Measurements from ENCODE around the gene G3BP2. TPM values are rescaled to one million over a fixed set of nuclear protein-coding genes. Genes with fewer than 3 reads are reported as not detected.

G3BP2 gene
- total and polyA plus RNA-seq, 2 of the 13 experiments (the other 11 are each of a cell fraction or from before 2014, with no cell fraction given), result 51.7 to 179 TPM

DNA sequence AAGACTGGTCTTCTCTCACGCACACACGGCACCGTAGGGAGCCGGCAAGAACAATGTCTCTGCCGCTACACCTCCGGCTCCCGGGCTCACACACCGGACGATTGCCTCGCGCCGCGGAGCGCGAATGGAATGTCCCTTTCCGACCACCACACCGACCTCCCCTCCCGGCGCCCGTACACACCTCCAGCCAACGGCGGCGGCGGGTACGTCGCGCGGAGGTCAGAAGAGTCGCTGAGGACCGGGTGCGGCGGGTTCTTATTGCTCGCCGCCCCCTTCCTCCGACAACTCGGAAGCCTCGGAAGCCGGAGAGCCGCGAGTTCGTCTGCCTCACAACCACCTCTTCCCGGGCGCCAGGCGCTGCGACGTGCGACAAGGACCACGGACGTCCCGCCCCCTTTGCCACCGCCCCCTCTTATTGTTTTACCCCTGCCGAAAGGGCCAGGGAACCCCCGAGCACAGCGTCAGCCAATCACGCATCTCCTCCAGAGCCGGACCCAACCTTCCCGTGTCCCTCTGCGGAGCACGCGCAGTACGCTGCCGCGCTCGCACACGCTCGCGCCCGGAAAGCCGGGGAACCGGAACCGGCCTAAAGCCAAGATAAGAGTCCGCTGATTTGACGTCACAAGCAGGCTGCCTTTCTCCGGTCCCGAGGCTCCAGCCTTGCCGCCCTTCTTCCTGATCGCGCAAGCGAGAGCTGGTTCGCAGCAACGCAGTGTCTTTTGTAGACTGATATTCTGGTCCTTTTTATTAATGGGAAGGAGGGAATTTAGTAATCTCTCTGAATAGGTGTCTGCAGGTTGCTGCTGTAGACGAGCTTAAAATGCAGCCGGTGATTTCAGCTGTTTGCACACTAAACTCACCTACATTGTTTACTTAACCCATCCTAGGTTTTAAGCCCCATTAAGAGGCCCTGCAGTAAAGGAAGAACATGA is at the start of gene G3BP2 (continued):
- TF ChIP-seq FOXC1 (CRISPR knock-in tag; IDR thresholded peaks at IDR 0.05; ENCODE audit: borderline replicate concordance) (peak; percentile 90; the same call in 1 of the 2 replicates), NRL (CRISPR knock-in tag; IDR thresholded peaks at IDR 0.05; ENCODE audit: borderline replicate concordance) (peak; percentile 91), ZNF3 (CRISPR knock-in tag; IDR thresholded peaks at IDR 0.05) (no peak), MTF1 (CRISPR knock-in tag; IDR thresholded peaks at IDR 0.05) (no peak), MAFK (conservative IDR thresholded peaks at IDR 0.05 in 1 of 2, IDR thresholded peaks at IDR 0.05 in 1 of 2; ENCODE audit: low read length in 2 of 2) (no peak), TAF15 (IDR thresholded peaks at IDR 0.05; ENCODE audit: low read depth, low read length, poor library complexity, severe bottlenecking) (no peak), MTA1 (CRISPR knock-in tag; IDR thresholded peaks at IDR 0.05; ENCODE audit: borderline replicate concordance) (peak; percentile 70; the same call in 1 of the 2 replicates), SRF (IDR thresholded peaks at IDR 0.05; ENCODE audit: low read depth, low read length) (no peak), SMARCE1 (IDR thresholded peaks at IDR 0.05; ENCODE audit: borderline replicate concordance) (no peak), PRPF4 (IDR thresholded peaks at IDR 0.05; ENCODE audit: low read depth, low read length, poor library complexity, severe bottlenecking) (no peak), NR2F1 (CRISPR knock-in tag; IDR thresholded peaks at IDR 0.05) (no peak), SRSF4 (IDR thresholded peaks at IDR 0.05; ENCODE audit: low read depth, low read length, poor library complexity, severe bottlenecking) (no peak), ARHGAP35 (CRISPR knock-in tag; IDR thresholded peaks at IDR 0.05; ENCODE audit: borderline replicate concordance) (no peak), ZFAT (CRISPR knock-in tag; conservative IDR thresholded peaks at IDR 0.05) (0 out of 2 replicates have a peak, but pooled peaks have one; percentile 58), ZNF337 (CRISPR knock-in tag; IDR thresholded peaks at IDR 0.05; ENCODE audit: borderline replicate concordance, low read depth) (0 out of 2 replicates have a peak, but pooled peaks have one; percentile 83), ZNF713 (CRISPR knock-in tag; IDR thresholded peaks at IDR 0.05) (no peak), ZFP36L1 (CRISPR knock-in tag; IDR thresholded peaks at IDR 0.05) (no peak), MBNL3 (CRISPR knock-in tag; conservative IDR thresholded peaks at IDR 0.05) (no peak)
- TF ChIP-seq, protein P1, sequence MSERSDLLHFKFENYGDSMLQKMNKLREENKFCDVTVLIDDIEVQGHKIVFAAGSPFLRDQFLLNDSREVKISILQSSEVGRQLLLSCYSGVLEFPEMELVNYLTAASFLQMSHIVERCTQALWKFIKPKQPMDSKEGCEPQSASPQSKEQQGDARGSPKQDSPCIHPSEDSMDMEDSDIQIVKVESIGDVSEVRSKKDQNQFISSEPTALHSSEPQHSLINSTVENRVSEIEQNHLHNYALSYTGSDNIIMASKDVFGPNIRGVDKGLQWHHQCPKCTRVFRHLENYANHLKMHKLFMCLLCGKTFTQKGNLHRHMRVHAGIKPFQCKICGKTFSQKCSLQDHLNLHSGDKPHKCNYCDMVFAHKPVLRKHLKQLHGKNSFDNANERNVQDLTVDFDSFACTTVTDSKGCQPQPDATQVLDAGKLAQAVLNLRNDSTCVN (CRISPR knock-in tag; IDR thresholded peaks at IDR 0.05; ENCODE audit: borderline replicate concordance), result no peak
- TF ChIP-seq, protein P2, sequence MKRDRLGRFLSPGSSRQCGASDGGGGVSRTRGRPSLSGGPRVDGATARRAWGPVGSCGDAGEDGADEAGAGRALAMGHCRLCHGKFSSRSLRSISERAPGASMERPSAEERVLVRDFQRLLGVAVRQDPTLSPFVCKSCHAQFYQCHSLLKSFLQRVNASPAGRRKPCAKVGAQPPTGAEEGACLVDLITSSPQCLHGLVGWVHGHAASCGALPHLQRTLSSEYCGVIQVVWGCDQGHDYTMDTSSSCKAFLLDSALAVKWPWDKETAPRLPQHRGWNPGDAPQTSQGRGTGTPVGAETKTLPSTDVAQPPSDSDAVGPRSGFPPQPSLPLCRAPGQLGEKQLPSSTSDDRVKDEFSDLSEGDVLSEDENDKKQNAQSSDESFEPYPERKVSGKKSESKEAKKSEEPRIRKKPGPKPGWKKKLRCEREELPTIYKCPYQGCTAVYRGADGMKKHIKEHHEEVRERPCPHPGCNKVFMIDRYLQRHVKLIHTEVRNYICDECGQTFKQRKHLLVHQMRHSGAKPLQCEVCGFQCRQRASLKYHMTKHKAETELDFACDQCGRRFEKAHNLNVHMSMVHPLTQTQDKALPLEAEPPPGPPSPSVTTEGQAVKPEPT (CRISPR knock-in tag; IDR thresholded peaks at IDR 0.05; ENCODE audit: low read depth), result no peak
- TF ChIP-seq, protein P3, sequence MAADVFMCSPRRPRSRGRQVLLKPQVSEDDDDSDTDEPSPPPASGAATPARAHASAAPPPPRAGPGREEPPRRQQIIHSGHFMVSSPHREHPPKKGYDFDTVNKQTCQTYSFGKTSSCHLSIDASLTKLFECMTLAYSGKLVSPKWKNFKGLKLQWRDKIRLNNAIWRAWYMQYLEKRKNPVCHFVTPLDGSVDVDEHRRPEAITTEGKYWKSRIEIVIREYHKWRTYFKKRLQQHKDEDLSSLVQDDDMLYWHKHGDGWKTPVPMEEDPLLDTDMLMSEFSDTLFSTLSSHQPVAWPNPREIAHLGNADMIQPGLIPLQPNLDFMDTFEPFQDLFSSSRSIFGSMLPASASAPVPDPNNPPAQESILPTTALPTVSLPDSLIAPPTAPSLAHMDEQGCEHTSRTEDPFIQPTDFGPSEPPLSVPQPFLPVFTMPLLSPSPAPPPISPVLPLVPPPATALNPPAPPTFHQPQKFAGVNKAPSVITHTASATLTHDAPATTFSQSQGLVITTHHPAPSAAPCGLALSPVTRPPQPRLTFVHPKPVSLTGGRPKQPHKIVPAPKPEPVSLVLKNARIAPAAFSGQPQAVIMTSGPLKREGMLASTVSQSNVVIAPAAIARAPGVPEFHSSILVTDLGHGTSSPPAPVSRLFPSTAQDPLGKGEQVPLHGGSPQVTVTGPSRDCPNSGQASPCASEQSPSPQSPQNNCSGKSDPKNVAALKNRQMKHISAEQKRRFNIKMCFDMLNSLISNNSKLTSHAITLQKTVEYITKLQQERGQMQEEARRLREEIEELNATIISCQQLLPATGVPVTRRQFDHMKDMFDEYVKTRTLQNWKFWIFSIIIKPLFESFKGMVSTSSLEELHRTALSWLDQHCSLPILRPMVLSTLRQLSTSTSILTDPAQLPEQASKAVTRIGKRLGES (CRISPR knock-in tag; IDR thresholded peaks at IDR 0.05; ENCODE audit: borderline replicate concordance), result no peak

All from HepG2 (cell line).